Measurements from ENCODE around the gene OR2A14. TPM values are rescaled to one million over a fixed set of nuclear protein-coding genes. Genes with fewer than 3 reads are reported as not detected.

OR2A14 gene
- total RNA-seq, 6 experiments from 2014 or later, result not detected

Other genes starting within 250 kb of the OR2A14 start
- 10 to 100 TPM; 57.1 to 90.3 (median 65.1) TPM for gene TCAF1, start 221.0 kb upstream of the OR2A14 start, total RNA-seq (2021; fragmentation: NEBNext Ultra II Directional; extraction: Animal tissue kit (Norgen Biotek cat#: 25700))
- not detected for gene OR2F2, start 187.9 kb upstream of the OR2A14 start, total RNA-seq (2021; fragmentation: NEBNext Ultra II Directional; extraction: Animal tissue kit (Norgen Biotek cat#: 25700))
- not detected for gene OR2F1, start 168.3 kb upstream of the OR2A14 start, total RNA-seq (2021; fragmentation: NEBNext Ultra II Directional; extraction: Animal tissue kit (Norgen Biotek cat#: 25700))
- gene OR6B1, start 122.9 kb upstream of the OR2A14 start, total RNA-seq (2021; fragmentation: NEBNext Ultra II Directional; extraction: Animal tissue kit (Norgen Biotek cat#: 25700)), result not detected
- gene OR2A5, start 74.2 kb upstream of the OR2A14 start, total RNA-seq (2021; fragmentation: NEBNext Ultra II Directional; extraction: Animal tissue kit (Norgen Biotek cat#: 25700)), result not detected
- gene OR2A25, start 53.4 kb upstream of the OR2A14 start, total RNA-seq (2021; fragmentation: NEBNext Ultra II Directional; extraction: Animal tissue kit (Norgen Biotek cat#: 25700)), result not detected
- not detected for gene OR2A12, start 36.9 kb upstream of the OR2A14 start, total RNA-seq (2021; fragmentation: NEBNext Ultra II Directional; extraction: Animal tissue kit (Norgen Biotek cat#: 25700))
- gene OR2A2, start 13.6 kb upstream of the OR2A14 start, total RNA-seq (2021; fragmentation: NEBNext Ultra II Directional; extraction: Animal tissue kit (Norgen Biotek cat#: 25700)), result not detected
- not detected for gene CTAGE4, start 60.3 kb downstream of the OR2A14 start, total RNA-seq (2021; fragmentation: NEBNext Ultra II Directional; extraction: Animal tissue kit (Norgen Biotek cat#: 25700))
- gene ARHGEF35, start 72.7 kb downstream of the OR2A14 start, total RNA-seq (2021; fragmentation: NEBNext Ultra II Directional; extraction: Animal tissue kit (Norgen Biotek cat#: 25700)), result not detected
- gene OR2A42, start 116.4 kb downstream of the OR2A14 start, total RNA-seq (2021; fragmentation: NEBNext Ultra II Directional; extraction: Animal tissue kit (Norgen Biotek cat#: 25700)), result not detected
- not detected for gene OR2A7, start 141.6 kb downstream of the OR2A14 start, total RNA-seq (2021; fragmentation: NEBNext Ultra II Directional; extraction: Animal tissue kit (Norgen Biotek cat#: 25700))
- gene CTAGE8, start 146.1 kb downstream of the OR2A14 start, total RNA-seq (2021; fragmentation: NEBNext Ultra II Directional; extraction: Animal tissue kit (Norgen Biotek cat#: 25700)), result not detected
- not detected for gene OR2A1, start 189.2 kb downstream of the OR2A14 start, total RNA-seq (2021; fragmentation: NEBNext Ultra II Directional; extraction: Animal tissue kit (Norgen Biotek cat#: 25700))
- not detected for gene ARHGEF5, start 232.2 kb downstream of the OR2A14 start, total RNA-seq (2021; fragmentation: NEBNext Ultra II Directional; extraction: Animal tissue kit (Norgen Biotek cat#: 25700))